Tibial nerve (tissue), 4 donors: ENCODE measurements around the gene PLA2R1. TPM values are rescaled to one million over a fixed set of nuclear protein-coding genes. Genes with fewer than 3 reads are reported as not detected.

Experiments
- DNase-seq, 2 donors: peaks; one replicate each; pipeline ENCODE4 v3.0.0-alpha.2; 2019; ENCODE audit warnings: low spot score in 2 of 2
- H3K27ac ChIP-seq, 4 donors: fragments of 200-600 bp; sonication (generic) in 3 of 4; one replicate each; pipeline ENCODE4 v1.5.1; 2017 to 2019; ENCODE audit warnings: mild to moderate bottlenecking in 1 of 4
- H3K27me3 ChIP-seq, 2 donors: fragments of 200-600 bp; sonication (generic) in 1 of 2; one replicate each; pipeline versions ENCODE4 v1.5.1 to v1.6.0; 2017 to 2019
- H3K36me3 ChIP-seq, 3 donors: fragments of 200-600 bp; sonication (generic); one replicate each; pipeline ENCODE4 v1.5.1; 2018 to 2019
- H3K4me1 ChIP-seq, 4 donors: fragments of 200-600 bp; sonication (generic) in 3 of 4; one replicate each; pipeline ENCODE4 v1.5.1; 2017 to 2019
- H3K4me3 ChIP-seq, 4 donors: fragments of 200-600 bp; sonication (generic) in 3 of 4; one replicate each; pipeline ENCODE4 v1.5.1; 2017 to 2019; ENCODE audit warnings: mild to moderate bottlenecking in 1 of 4, moderate library complexity in 1 of 4
- H3K9me3 ChIP-seq, 4 donors: fragments of 200-600 bp; sonication (generic) in 3 of 4; one replicate each; pipeline ENCODE4 v1.5.1; 2017 to 2019
- CTCF ChIP-seq, 5 experiments: fragments of 200-600 bp in 3 of 5; fragments of 450-650 bp in 2 of 5; sonication (generic) in 3 of 5; IDR thresholded peaks; one replicate each; pipeline ENCODE4 v1.5.1; 2016 to 2019; ENCODE audit warnings: antibody characterized with exemption in 5 of 5, mild to moderate bottlenecking in 3 of 5, moderate library complexity in 2 of 5
- EP300 ChIP-seq, 2 donors: sonication (generic); formaldehyde crosslinking; IDR thresholded peaks; one replicate each; pipeline ENCODE4 v1.6.1; 2017; ENCODE audit warnings: antibody characterized with exemption in 2 of 2, mild to moderate bottlenecking in 1 of 2
- POLR2A ChIP-seq, 2 donors: fragments of 450-650 bp; IDR thresholded peaks; one replicate each; pipeline ENCODE4 v1.6.1; 2017; ENCODE audit warnings: antibody characterized with exemption in 2 of 2, mild to moderate bottlenecking in 2 of 2, moderate library complexity in 2 of 2
- WGBS, 2 donors: methylation state at CpG; one replicate each; pipeline ENCODE4 v1.1.5; 2018; 5-methylcytosine and 5-hydroxymethylcytosine counted together
- total RNA-seq, 4 donors: library from RNA; depleted of rRNA; stranded (reverse); fragments of >200 nt; gene quantifications; one replicate each; pipeline ENCODE4 v1.1.0, GENCODE V29; 2016

PLA2R1 gene
- total RNA-seq, 4 donors from 2014 or later: 11.1 to 22.7 (median 18.6) TPM

GRCh38 chr2:160068906-160069305 lies 6.5 kb upstream of the PLA2R1 start:
- no peak for TF ChIP-seq POLR2A (IDR thresholded peaks at IDR 0.05)
- no peak for TF ChIP-seq CTCF (IDR thresholded peaks at IDR 0.05)
- no peak for TF ChIP-seq EP300 (IDR thresholded peaks at IDR 0.05)
- Histone ChIP-seq H3K27me3 (no peaks in the 10 kb centered on the region), H3K4me1 (peaks cover 0 to under 1% (median 0%) of the 10 kb centered on the region in 4 donors), H3K27ac (no peak overlapping the region), H3K9me3 (no peaks in the 10 kb centered on the region), H3K4me3 (no peak overlapping the region), H3K36me3 (no peaks in the 10 kb centered on the region)
- DNase-seq: no peak
- 89 to 93% methylated on average over 2 of the region's 2 CpGs for WGBS, 2 donors

GRCh38 chr2:160064916-160065315 lies 2.5 kb upstream of the PLA2R1 start:
- no peaks in the 10 kb centered on the region for H3K9me3 ChIP-seq
- H3K4me3 ChIP-seq: no peak overlapping the region
- 96 to 98% methylated on average over 1 of the region's 1 CpG for WGBS, 2 donors
- H3K4me1 ChIP-seq: peaks cover 0 to 23% (median 6%) of the 10 kb centered on the region in 4 donors
- no peak for DNase-seq
- TF ChIP-seq EP300 (IDR thresholded peaks at IDR 0.05): no peak
- TF ChIP-seq CTCF (IDR thresholded peaks at IDR 0.05): no peak
- no peak for TF ChIP-seq POLR2A (IDR thresholded peaks at IDR 0.05)
- H3K27me3 ChIP-seq: peaks cover 0 to 6% of the 10 kb centered on the region in 2 donors
- no peaks in the 10 kb centered on the region for H3K36me3 ChIP-seq
- no peak overlapping the region for H3K27ac ChIP-seq

- peaks cover 0 to 6% of the 10 kb centered on the region in 2 donors for H3K27me3 ChIP-seq
- H3K36me3 ChIP-seq: no peaks in the 10 kb centered on the region
- H3K9me3 ChIP-seq: no peaks in the 10 kb centered on the region
- WGBS, 2 donors: 80 to 88% methylated on average over 4 of the region's 4 CpGs
- no peak overlapping the region for H3K4me3 ChIP-seq
- peaks cover 0 to 23% (median 6%) of the 10 kb centered on the region in 4 donors for H3K4me1 ChIP-seq
- DNase-seq: no peak
- H3K27ac ChIP-seq: no peak overlapping the region
- TF ChIP-seq CTCF (IDR thresholded peaks at IDR 0.05) (no peak), POLR2A (IDR thresholded peaks at IDR 0.05) (no peak), EP300 (IDR thresholded peaks at IDR 0.05) (no peak)
Observed at GRCh38 chr2:160063879-160064612, 1.6 kb upstream of the PLA2R1 start.

- Histone ChIP-seq H3K9me3 (no peaks in the 10 kb centered on the region), H3K27ac (peak overlapping the region in 3 of 4 donors; percentile 63 to 81 (median 69)), H3K36me3 (no peaks in the 10 kb centered on the region), H3K27me3 (peaks cover 0 to 6% of the 10 kb centered on the region in 2 donors), H3K4me1 (peaks cover 0 to 23% (median 6%) of the 10 kb centered on the region in 4 donors), H3K4me3 (peak overlapping the region in 3 of 4 donors; percentile 64 to 87 (median 76))
- WGBS, 2 donors: 35 to 42% methylated on average over 5 of the region's 5 CpGs
- no peak for TF ChIP-seq EP300 (IDR thresholded peaks at IDR 0.05)
- DNase-seq: no peak
Observed at GRCh38 chr2:160063271-160063670, 856 bp upstream of the PLA2R1 start.

- peak overlapping the region in 3 of 4 donors; percentile 63 to 81 (median 69) for H3K27ac ChIP-seq
- H3K4me1 ChIP-seq: peaks cover 0 to 23% (median 6%) of the 10 kb centered on the region in 4 donors
- no peak for DNase-seq
- no peaks in the 10 kb centered on the region for H3K36me3 ChIP-seq
- TF ChIP-seq POLR2A (IDR thresholded peaks at IDR 0.05): no peak
- TF ChIP-seq CTCF (IDR thresholded peaks at IDR 0.05): no peak
- no peak for TF ChIP-seq EP300 (IDR thresholded peaks at IDR 0.05)
- peaks cover 0 to 6% of the 10 kb centered on the region in 2 donors for H3K27me3 ChIP-seq
- no peaks in the 10 kb centered on the region for H3K9me3 ChIP-seq
- 4% methylated on average over 4 to 24 of the region's 27 CpGs for WGBS, 2 donors
- peak overlapping the region; percentile 42 to 87 (median 70) for H3K4me3 ChIP-seq
Observed at GRCh38 chr2:160061944-160062291, 497 bp downstream of the PLA2R1 start.
